ENCODE data around the gene CD40.

The CD40 gene

DNA sequence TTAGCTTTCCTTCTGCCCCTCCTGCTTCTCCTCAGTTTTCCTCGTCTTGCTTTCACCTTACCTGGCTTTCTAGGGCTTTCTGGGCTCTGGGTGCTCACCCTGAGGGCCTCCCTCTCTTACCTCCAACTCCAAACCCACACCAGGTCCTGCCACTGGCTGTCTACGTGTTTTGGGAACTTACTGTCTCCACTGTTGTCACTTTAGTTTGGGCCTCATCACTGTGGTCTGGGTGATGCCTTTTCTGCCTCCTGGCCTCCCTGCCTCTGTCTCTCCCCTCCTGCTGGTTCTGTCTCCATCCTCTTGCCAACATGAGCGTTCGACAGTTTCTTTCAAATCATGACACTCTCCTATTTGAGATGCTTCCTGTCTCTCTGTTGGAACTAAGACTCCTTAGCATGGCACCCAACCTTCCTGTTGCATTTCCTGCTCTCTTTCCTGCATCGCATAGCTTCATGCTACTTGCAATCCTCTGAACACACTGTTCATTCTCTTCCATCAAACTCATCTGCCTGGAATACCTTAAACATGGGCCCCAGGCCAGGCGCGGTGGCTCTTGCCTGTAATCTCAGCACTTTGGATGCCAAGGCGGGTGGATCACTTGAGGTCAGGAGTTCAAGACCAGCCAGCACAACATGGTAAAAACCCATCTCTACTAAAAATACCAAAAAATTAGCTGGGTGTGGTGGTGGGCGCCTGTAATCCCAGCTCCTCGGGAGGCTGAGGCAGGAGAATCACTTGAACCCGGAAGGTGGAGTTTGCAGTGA is 5.5 kb downstream of the CD40 start:
- no peak for FAIRE-seq

DNA sequence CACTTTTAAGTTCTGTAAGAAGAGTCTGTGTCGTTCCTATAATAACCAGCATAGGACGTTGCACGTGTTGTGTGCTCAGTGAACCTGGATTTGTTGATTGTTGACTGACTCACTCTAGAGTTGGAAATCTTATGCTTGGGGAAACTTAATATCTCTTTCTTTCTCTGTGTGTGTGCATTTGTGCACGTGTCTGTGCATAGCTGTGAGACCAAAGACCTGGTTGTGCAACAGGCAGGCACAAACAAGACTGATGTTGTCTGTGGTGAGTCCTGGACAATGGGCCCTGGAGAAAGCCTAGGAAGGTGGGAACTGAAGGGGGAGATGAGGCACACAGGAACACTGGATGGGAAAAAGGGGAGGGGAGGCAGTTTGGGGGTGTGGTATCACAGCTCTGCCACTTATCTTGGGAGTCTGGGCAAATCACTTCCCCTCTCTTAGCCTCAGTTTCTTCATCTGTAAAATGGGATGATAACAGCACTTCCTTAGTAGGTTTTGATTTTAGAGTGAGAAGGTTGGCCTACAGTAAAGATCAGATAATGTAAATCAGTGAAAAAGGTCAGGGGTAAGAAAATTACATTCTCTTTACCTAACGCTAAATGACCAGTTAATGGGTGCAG is 8.4 kb downstream of the CD40 start:
- FAIRE-seq = no peak

DNA sequence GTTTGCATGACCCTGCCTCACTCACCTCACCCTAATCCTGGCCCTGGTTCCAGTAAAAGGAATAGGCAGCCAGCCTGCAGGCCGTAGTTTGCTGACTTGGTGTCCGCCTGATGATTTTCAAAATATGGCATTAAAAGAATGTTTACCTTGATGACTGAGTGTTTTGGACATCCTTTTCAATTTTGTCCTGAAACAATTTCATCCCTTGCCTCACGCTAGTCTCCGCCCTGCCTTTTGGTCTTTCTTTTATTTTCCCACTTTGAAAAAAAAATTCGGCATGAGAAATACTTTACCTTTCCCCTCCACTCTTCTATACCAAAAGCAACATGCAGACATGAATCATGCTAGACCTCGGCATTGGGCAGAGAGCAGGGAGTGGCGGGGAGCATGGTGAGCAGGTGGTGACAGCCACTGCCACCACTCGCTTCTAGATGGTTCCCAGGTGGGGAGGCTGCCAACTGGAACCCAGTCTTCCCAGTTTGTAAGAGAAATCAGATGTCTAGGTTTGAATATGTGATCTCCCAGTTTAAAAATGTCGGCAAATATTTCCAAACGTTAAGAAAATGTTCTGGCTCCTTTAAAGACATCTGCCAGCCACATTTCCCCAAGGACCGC is 9.4 kb downstream of the CD40 start:
- no peak for FAIRE-seq

DNA sequence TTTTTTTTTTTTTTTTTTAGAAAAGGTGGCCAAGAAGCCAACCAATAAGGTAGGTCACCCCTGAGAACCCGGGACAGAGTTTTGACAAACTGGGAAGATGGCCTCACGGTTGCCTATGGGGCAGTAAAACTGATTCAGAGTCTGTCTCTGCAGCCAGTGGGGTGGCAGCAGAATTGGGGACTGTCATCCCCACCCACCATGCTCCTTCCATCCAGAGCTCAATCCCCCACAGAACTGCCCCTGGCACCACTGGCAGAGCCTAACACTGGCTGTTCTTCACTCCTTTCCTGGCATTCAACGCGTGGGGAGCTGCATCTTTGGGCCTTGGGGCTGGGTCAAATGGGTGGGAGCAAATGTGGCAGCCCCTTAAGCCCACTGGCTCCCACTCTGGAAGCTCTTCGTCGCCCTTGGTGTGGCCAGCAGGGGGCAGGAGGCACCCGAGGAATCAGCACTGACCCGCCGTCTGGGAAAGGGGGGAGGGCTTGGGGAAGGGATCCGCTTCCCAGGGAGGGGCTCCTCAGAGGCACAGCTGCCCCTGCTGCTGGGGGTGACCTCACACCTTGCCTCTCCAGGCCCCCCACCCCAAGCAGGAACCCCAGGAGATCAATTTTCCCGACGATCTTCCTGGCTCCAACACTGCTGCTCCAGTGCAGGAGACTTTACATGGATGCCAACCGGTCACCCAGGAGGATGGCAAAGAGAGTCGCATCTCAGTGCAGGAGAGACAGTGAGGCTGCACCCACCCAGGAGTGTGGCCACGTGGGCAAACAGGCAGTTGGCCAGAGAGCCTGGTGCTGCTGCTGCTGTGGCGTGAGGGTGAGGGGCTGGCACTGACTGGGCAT is 10.4 kb downstream of the CD40 start:
- no peak for FAIRE-seq

- FAIRE-seq = no peak
Observed at GRCh38 chr20:46129955-46130481, 11.9 kb downstream of the CD40 start.

DNA sequence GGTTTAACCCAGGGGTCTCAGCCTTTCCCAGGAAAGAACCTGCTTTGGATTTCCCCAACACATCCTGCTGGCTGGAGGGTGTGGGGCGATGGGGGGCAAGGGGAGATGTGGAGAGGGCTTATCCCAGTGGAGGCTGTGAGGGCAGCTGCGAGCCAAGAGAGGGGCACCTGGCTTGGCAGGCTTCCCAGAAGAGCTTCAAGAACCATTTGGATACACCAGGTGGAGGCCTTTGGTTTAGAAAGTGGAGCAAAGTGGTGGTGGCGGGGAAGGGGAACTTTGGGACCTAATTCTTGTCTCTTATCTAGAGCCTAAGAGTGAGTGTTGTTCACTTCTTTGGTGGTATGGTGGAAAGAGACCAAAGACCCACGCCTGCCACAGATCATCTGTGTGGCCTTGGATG is 12.4 kb downstream of the CD40 start:
- FAIRE-seq = no peak

- FAIRE-seq = no peak
Observed at GRCh38 chr20:46131396-46131795, 13.3 kb downstream of the CD40 start.

GRCh38 chr20:46132705-46133120 is 14.6 kb downstream of the CD40 start:
- FAIRE-seq = no peak

- no peak for FAIRE-seq
Observed at GRCh38 chr20:46133886-46134654, 16.0 kb downstream of the CD40 start.

DNA sequence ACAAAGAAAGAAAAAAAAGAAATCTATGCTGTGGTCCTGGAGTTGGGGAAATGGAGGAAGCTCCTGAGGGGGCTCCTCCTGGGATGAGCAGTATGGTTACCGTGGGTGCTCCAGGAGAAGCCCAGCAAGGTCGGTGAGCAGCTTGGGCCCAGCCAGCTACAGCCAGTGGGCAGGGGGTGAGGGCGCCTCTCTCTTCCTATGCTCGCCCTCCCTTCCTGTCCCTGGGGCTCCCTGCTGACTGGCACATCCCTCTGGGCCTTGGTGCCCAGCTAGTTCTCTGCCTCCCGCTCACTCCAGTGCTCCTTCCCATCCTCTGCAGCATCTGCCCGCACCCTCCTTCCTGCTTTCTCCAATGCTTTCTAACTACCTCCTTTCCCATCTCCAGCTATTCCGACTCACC is 16.6 kb downstream of the CD40 start:
- no peak for FAIRE-seq

GRCh38 chr20:46135856-46136633 is 17.9 kb downstream of the CD40 start:
- FAIRE-seq = no peak

DNA sequence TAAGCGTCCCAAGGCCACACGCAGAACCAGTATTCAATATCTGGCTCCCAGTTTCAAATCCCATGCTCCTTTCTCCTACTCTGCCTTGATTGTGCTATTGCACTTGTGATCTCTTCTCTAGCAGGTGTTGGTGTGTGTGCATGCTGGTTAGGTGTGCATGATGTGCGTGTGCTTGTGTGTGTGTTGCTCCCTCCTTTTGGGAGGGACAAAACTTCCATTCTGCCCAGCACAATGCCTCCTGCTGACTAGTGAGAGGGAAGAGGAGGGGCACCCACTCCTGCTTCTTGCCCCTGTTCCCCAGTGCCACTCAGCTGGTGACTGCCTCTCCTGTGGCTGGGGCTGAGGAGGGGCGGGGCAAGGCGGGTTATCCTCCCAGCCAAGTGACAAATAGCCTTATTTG is 19.7 kb downstream of the CD40 start:
- FAIRE-seq = no peak

DNA sequence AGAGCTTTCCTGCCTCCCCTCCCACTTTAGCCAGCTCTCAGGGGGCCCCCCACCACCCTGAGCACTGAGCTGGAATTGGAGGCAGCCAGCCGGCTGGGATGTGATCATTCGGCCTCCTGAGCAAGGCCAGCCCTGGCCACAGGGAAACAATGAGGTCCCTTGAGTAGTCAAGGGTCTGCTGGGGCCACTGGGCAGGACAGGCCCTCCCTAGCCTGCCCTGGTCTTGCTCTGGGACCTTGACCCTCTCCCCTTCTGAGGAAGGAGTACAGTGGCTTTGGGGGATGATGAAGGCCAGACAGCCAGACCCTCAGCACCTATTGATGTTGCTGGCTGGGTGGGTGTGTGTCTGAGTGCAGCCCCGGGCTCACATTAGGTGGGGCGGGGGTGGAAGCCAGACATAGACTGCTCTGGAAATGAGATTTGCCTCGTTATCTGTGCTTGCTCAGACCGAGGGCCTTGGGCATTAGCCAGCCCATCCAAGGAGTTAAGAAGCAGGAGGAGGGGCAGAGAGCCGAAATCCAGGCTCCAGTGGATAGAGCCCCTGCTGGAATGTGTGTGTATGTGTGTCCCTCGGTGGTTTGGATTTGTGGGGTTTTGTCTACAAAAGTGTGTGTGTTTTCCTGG is 21.3 kb downstream of the CD40 start:
- no peak for FAIRE-seq

GRCh38 chr20:46139908-46140482 is 21.9 kb downstream of the CD40 start:
- FAIRE-seq = no peak

DNA sequence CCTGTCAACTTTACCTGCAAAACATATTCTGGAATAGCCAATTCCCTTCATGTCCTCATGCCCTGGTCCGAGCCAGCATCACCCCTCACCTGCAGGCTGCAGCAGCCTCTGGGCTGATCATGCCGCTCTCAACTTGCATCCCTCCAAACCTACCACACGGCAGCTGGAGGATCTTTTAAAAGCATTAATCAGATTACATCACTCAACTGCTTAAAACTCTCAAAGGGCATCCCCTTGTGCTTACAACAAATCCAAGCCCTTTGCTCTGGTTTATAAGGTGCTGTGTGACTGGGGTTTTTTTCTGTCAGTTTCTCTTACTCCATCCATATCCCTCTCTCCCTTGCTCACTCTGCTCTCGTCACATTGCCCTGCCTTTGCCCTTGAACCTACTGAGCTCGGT is 24.0 kb downstream of the CD40 start:
- no peak for FAIRE-seq

GRCh38 chr20:46144432-46145025 is 26.4 kb downstream of the CD40 start:
- no peak for FAIRE-seq

GRCh38 chr20:46145713-46146112 is 27.6 kb downstream of the CD40 start:
- no peak for FAIRE-seq

- FAIRE-seq = no peak
Observed at GRCh38 chr20:46148313-46149208, 30.4 kb downstream of the CD40 start.

GRCh38 chr20:46150943-46151342 is 32.8 kb downstream of the CD40 start:
- no peak for FAIRE-seq
